ENCODE measurements around the gene DLGAP1.

DLGAP1 gene

GRCh38 chr18:4453874-4454536, 1.1 kb downstream of the DLGAP1 start:
- H3K27ac ChIP-seq (ENCODE audit: low read depth, low read length), result no peak overlapping the region
- TF ChIP-seq EZH2phosphoT487 (conservative IDR thresholded peaks at IDR 0.05; ENCODE audit: low read length) (no peak), CTCF (IDR thresholded peaks at IDR 0.05; ENCODE audit: insufficient read depth, low read length, poor library complexity, severe bottlenecking) (no peak)
- H3K27me3 ChIP-seq (ENCODE audit: low read length), result no peaks in the 10 kb centered on the region
- no peaks in the 10 kb centered on the region for H3K79me2 ChIP-seq (ENCODE audit: insufficient read depth, low read length)
- no peaks in the 10 kb centered on the region for H3K9me3 ChIP-seq (ENCODE audit: insufficient read depth, low read length)
- no peaks in the 10 kb centered on the region for H3F3A ChIP-seq (ENCODE audit: insufficient read depth)
- H2AFZ ChIP-seq (ENCODE audit: low read depth, low read length, severe bottlenecking), result no peak overlapping the region
- H3K9me2 ChIP-seq (replicated peaks; ENCODE audit: insufficient read depth, low read length), result no peaks in the 10 kb centered on the region
- no peak overlapping the region for H3K4me2 ChIP-seq (ENCODE audit: low read depth, low read length, poor library complexity, severe bottlenecking)
- H3K4me3 ChIP-seq (ENCODE audit: insufficient read depth, low read length, poor library complexity, severe bottlenecking), result no peak overlapping the region
- H4K20me1 ChIP-seq (ENCODE audit: low read depth, low read length), result no peaks in the 10 kb centered on the region
- H3K9ac ChIP-seq (ENCODE audit: low read length), result no peak overlapping the region
- no peaks in the 10 kb centered on the region for H3K36me3 ChIP-seq (ENCODE audit: low read length)

DNA sequence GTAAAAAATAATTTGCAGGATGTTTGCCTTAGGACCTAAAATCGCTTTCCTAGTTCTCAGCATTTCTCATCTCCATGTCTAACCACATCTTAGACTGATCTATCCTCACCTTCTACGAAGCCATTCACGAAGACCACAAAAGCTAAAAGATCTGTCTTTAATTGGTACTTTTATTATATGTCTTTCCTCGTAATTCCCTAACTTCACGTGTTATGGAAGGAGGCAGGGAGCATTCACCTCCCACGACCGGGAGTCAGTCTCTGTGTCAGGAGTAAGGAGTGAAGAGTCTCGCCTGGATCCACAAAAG, 1.6 kb downstream of the DLGAP1 start:
- TF ChIP-seq CTCF (IDR thresholded peaks at IDR 0.05; ENCODE audit: insufficient read depth, low read length, poor library complexity, severe bottlenecking) (no peak), EZH2phosphoT487 (conservative IDR thresholded peaks at IDR 0.05; ENCODE audit: low read length) (no peak)
- Histone ChIP-seq H4K20me1 (ENCODE audit: low read depth, low read length) (no peaks in the 10 kb centered on the region), H3K79me2 (ENCODE audit: insufficient read depth, low read length) (no peaks in the 10 kb centered on the region), H3K4me2 (ENCODE audit: low read depth, low read length, poor library complexity, severe bottlenecking) (no peak overlapping the region), H3K27ac (ENCODE audit: low read depth, low read length) (no peak overlapping the region), H2AFZ (ENCODE audit: low read depth, low read length, severe bottlenecking) (no peak overlapping the region), H3K9ac (ENCODE audit: low read length) (no peak overlapping the region), H3K9me3 (ENCODE audit: insufficient read depth, low read length) (no peaks in the 10 kb centered on the region), H3K4me3 (ENCODE audit: insufficient read depth, low read length, poor library complexity, severe bottlenecking) (no peak overlapping the region), H3F3A (ENCODE audit: insufficient read depth) (no peaks in the 10 kb centered on the region), H3K27me3 (ENCODE audit: low read length) (no peaks in the 10 kb centered on the region), H3K36me3 (ENCODE audit: low read length) (no peaks in the 10 kb centered on the region), H3K9me2 (replicated peaks; ENCODE audit: insufficient read depth, low read length) (no peaks in the 10 kb centered on the region)

DNA sequence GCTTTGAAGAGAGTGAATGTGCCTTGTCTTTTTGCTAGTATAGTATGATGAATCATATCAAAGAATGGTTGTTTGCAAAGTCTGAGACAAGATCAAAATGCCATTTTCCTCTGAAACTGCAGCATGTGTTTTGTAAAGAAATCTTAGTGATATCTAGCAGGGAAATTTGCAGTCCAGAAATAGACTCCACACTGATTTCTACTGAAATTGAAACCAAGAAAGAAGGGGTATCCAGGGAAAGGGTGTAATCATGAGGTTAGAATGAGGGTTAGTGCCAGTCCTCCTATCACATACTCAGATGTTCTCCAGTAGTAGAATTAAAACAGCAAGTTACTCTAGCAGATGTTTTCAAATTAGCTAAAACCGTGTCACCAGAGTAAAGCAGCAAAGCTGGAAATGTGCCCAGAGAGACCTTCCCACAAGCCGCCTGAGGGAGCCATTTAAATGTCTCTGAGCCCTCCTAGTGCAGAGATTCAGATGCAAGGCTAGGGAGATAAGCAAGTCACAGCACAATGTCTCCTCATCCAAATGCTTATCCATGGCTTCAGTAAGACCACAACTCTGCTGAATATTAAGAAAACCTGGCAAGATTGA, 4.9 kb downstream of the DLGAP1 start:
- H2AFZ ChIP-seq (ENCODE audit: low read depth, low read length, severe bottlenecking), result no peak overlapping the region
- no peaks in the 10 kb centered on the region for H3K9me2 ChIP-seq (replicated peaks; ENCODE audit: insufficient read depth, low read length)
- H3K36me3 ChIP-seq (ENCODE audit: low read length), result no peaks in the 10 kb centered on the region
- no peak overlapping the region for H3K9ac ChIP-seq (ENCODE audit: low read length)
- H3K79me2 ChIP-seq (ENCODE audit: insufficient read depth, low read length), result no peaks in the 10 kb centered on the region
- H3K27ac ChIP-seq (ENCODE audit: low read depth, low read length), result no peak overlapping the region
- H3K4me3 ChIP-seq (ENCODE audit: insufficient read depth, low read length, poor library complexity, severe bottlenecking), result no peak overlapping the region
- H3K27me3 ChIP-seq (ENCODE audit: low read length), result no peaks in the 10 kb centered on the region
- no peaks in the 10 kb centered on the region for H3K9me3 ChIP-seq (ENCODE audit: insufficient read depth, low read length)
- no peaks in the 10 kb centered on the region for H4K20me1 ChIP-seq (ENCODE audit: low read depth, low read length)
- no peak overlapping the region for H3K4me2 ChIP-seq (ENCODE audit: low read depth, low read length, poor library complexity, severe bottlenecking)
- H3F3A ChIP-seq (ENCODE audit: insufficient read depth), result no peaks in the 10 kb centered on the region
- TF ChIP-seq EZH2phosphoT487 (conservative IDR thresholded peaks at IDR 0.05; ENCODE audit: low read length) (no peak), CTCF (IDR thresholded peaks at IDR 0.05; ENCODE audit: insufficient read depth, low read length, poor library complexity, severe bottlenecking) (no peak)
